ENCODE data around the gene PDAP1. TPM values are rescaled to one million over a fixed set of nuclear protein-coding genes. Genes with fewer than 3 reads are reported as not detected.
A peak's percentile ranks its signal among the peaks of the same experiment; 100 is the strongest.

The PDAP1 gene
- total and polyA plus RNA-seq, 2 of the 13 experiments (the other 11 are each of a cell fraction or from before 2014, with no cell fraction given) = 13.0 to 100 TPM

DNA sequence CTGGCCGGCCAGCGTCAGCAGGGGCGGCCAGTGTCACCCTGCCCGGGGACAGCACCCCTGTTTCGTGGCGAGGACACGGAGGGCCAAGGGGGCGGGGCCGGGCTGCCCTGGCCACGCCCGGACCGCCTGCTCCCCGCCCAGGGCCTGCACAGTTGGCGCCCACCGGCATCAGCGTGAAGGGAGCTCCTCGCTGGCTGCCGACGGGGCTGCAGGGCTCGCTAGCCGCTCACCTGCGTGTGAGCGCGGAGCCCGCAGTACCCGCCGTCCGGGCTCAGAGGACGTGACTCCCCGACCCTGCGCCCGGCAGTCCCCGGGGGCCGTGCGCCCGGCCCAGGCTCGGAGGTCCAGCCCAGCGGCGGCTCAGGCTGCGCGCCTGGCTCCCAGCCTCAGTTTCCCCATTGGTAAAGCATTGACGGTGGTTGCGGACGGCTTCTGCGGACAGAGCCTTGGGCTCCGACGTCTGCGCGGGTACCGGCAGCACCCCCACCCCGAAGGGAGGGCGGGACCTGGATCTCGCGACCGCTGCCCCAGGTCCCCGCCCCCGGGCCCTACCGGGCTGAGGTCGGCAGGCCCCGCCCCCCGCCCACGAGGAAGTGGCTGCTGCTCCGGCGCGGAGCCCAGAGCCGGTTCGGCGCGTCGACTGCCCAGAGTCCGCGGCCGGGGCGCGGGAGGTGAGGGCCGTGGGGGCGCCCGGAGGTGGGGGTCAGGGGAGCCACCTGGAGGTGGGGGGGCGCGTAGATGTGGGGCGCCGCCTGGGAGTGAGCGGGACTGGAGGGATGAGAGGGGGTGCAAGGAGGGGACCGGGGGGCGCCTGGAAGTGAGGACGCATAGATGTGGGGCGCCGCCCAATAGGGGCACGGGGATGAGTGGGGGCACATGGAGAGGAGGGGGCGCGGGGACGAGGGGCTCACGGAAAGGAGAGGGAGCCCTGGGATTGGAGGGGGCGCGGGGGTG lies 34.0 kb downstream of the PDAP1 start, which contains the start of gene ARPC1B (continued):
- TF ChIP-seq ZNF30 (CRISPR knock-in tag; IDR thresholded peaks at IDR 0.05) (peak; percentile 13; the same call in 1 of the 2 replicates), ZNF143 (CRISPR knock-in tag; IDR thresholded peaks at IDR 0.05) (no peak), DR1 (CRISPR knock-in tag; IDR thresholded peaks at IDR 0.05) (0 out of 2 replicates have a peak, but pooled peaks have one; percentile 30), FOSL1 (CRISPR knock-in tag; IDR thresholded peaks at IDR 0.05; ENCODE audit: borderline replicate concordance) (no peak), GPN1 (CRISPR knock-in tag; IDR thresholded peaks at IDR 0.05; ENCODE audit: borderline replicate concordance) (no peak), ZNF253 (CRISPR knock-in tag; IDR thresholded peaks at IDR 0.05; ENCODE audit: borderline replicate concordance) (0 out of 2 replicates have a peak, but pooled peaks have one; percentile 38), ZNF468 (CRISPR knock-in tag; IDR thresholded peaks at IDR 0.05) (0 out of 2 replicates have a peak, but pooled peaks have one; percentile 74), ZNF317 (CRISPR knock-in tag; IDR thresholded peaks at IDR 0.05) (no peak), NR2F2 (IDR thresholded peaks at IDR 0.05; ENCODE audit: borderline replicate concordance, low read depth) (no peak), ZNF777 (CRISPR knock-in tag; IDR thresholded peaks at IDR 0.05) (peak; percentile 93), SAP130 (CRISPR knock-in tag; IDR thresholded peaks at IDR 0.05; ENCODE audit: low read depth) (peak; percentile 62), ZIK1 (CRISPR knock-in tag; IDR thresholded peaks at IDR 0.05; ENCODE audit: borderline replicate concordance, low read depth) (0 out of 2 replicates have a peak, but pooled peaks have one; percentile 52), U2AF2 (IDR thresholded peaks at IDR 0.05; ENCODE audit: low read depth, low read length) (no peak), AHR (CRISPR knock-in tag; IDR thresholded peaks at IDR 0.05) (no peak)
- TF ChIP-seq, protein P1, sequence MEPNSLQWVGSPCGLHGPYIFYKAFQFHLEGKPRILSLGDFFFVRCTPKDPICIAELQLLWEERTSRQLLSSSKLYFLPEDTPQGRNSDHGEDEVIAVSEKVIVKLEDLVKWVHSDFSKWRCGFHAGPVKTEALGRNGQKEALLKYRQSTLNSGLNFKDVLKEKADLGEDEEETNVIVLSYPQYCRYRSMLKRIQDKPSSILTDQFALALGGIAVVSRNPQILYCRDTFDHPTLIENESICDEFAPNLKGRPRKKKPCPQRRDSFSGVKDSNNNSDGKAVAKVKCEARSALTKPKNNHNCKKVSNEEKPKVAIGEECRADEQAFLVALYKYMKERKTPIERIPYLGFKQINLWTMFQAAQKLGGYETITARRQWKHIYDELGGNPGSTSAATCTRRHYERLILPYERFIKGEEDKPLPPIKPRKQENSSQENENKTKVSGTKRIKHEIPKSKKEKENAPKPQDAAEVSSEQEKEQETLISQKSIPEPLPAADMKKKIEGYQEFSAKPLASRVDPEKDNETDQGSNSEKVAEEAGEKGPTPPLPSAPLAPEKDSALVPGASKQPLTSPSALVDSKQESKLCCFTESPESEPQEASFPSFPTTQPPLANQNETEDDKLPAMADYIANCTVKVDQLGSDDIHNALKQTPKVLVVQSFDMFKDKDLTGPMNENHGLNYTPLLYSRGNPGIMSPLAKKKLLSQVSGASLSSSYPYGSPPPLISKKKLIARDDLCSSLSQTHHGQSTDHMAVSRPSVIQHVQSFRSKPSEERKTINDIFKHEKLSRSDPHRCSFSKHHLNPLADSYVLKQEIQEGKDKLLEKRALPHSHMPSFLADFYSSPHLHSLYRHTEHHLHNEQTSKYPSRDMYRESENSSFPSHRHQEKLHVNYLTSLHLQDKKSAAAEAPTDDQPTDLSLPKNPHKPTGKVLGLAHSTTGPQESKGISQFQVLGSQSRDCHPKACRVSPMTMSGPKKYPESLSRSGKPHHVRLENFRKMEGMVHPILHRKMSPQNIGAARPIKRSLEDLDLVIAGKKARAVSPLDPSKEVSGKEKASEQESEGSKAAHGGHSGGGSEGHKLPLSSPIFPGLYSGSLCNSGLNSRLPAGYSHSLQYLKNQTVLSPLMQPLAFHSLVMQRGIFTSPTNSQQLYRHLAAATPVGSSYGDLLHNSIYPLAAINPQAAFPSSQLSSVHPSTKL (CRISPR knock-in tag; IDR thresholded peaks at IDR 0.05) = no peak
- TF ChIP-seq, protein P2, sequence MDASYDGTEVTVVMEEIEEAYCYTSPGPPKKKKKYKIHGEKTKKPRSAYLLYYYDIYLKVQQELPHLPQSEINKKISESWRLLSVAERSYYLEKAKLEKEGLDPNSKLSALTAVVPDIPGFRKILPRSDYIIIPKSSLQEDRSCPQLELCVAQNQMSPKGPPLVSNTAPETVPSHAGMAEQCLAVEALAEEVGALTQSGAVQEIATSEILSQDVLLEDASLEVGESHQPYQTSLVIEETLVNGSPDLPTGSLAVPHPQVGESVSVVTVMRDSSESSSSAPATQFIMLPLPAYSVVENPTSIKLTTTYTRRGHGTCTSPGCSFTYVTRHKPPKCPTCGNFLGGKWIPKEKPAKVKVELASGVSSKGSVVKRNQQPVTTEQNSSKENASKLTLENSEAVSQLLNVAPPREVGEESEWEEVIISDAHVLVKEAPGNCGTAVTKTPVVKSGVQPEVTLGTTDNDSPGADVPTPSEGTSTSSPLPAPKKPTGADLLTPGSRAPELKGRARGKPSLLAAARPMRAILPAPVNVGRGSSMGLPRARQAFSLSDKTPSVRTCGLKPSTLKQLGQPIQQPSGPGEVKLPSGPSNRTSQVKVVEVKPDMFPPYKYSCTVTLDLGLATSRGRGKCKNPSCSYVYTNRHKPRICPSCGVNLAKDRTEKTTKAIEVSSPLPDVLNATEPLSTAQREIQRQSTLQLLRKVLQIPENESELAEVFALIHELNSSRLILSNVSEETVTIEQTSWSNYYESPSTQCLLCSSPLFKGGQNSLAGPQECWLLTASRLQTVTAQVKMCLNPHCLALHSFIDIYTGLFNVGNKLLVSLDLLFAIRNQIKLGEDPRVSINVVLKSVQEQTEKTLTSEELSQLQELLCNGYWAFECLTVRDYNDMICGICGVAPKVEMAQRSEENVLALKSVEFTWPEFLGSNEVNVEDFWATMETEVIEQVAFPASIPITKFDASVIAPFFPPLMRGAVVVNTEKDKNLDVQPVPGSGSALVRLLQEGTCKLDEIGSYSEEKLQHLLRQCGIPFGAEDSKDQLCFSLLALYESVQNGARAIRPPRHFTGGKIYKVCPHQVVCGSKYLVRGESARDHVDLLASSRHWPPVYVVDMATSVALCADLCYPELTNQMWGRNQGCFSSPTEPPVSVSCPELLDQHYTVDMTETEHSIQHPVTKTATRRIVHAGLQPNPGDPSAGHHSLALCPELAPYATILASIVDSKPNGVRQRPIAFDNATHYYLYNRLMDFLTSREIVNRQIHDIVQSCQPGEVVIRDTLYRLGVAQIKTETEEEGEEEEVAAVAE (CRISPR knock-in tag; IDR thresholded peaks at IDR 0.05; ENCODE audit: borderline replicate concordance) = no peak
- TF ChIP-seq, protein P3, sequence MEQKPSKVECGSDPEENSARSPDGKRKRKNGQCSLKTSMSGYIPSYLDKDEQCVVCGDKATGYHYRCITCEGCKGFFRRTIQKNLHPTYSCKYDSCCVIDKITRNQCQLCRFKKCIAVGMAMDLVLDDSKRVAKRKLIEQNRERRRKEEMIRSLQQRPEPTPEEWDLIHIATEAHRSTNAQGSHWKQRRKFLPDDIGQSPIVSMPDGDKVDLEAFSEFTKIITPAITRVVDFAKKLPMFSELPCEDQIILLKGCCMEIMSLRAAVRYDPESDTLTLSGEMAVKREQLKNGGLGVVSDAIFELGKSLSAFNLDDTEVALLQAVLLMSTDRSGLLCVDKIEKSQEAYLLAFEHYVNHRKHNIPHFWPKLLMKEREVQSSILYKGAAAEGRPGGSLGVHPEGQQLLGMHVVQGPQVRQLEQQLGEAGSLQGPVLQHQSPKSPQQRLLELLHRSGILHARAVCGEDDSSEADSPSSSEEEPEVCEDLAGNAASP (CRISPR knock-in tag; IDR thresholded peaks at IDR 0.05; ENCODE audit: borderline replicate concordance) = no peak
- TF ChIP-seq, protein P4, sequence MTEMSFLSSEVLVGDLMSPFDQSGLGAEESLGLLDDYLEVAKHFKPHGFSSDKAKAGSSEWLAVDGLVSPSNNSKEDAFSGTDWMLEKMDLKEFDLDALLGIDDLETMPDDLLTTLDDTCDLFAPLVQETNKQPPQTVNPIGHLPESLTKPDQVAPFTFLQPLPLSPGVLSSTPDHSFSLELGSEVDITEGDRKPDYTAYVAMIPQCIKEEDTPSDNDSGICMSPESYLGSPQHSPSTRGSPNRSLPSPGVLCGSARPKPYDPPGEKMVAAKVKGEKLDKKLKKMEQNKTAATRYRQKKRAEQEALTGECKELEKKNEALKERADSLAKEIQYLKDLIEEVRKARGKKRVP (CRISPR knock-in tag; IDR thresholded peaks at IDR 0.05) = no peak
